ENCODE data around the gene CACNA1B. TPM values are rescaled to one million over a fixed set of nuclear protein-coding genes. Genes with fewer than 3 reads are reported as not detected.
"Not testable (repeated sequence)": the region's sequence is repeated elsewhere in the genome, so short reads cannot be mapped to it uniquely, and the experiment has no call there.

CACNA1B gene
- total RNA-seq, 2 donors from 2014 or later = 3.6 to 7.9 TPM

GRCh38 chr9:138147556-138147955 lies 270.0 kb downstream of the CACNA1B start:
- H3K4me3 Mint-ChIP-seq = peak overlapping the region; percentile 42
- not testable (repeated sequence) for H3K4me1 ChIP-seq (ENCODE audit: control insufficient read depth, insufficient read depth, low read length); H3K9ac ChIP-seq (ENCODE audit: extremely low read depth, low read length, poor library complexity, severe bottlenecking); H3K9me3 ChIP-seq (ENCODE audit: control insufficient read depth, low read length); H3K36me3 Mint-ChIP-seq (ENCODE audit: low read depth); H3K27ac ChIP-seq (ENCODE audit: low read depth, low read length); H3K4me3 ChIP-seq (ENCODE audit: low read length); H3K27ac Mint-ChIP-seq; H3K36me3 ChIP-seq (ENCODE audit: control insufficient read depth, insufficient read depth, low read length); H3K27me3 ChIP-seq (ENCODE audit: control insufficient read depth, insufficient read depth, low read length, poor library complexity, severe bottlenecking); H3K4me1 Mint-ChIP-seq
- DNase-seq = peak; percentile 76
- peaks cover 17% of the 10 kb centered on the region for H3K9me3 Mint-ChIP-seq
- peaks cover 18% of the 10 kb centered on the region for H3K27me3 Mint-ChIP-seq (ENCODE audit: insufficient read depth)
- WGBS, 2 experiments (ENCODE audit: insufficient coverage in 1 of 2, insufficient read length in 1 of 2) = no CpG with 5 or more reads among the region's 34 CpGs
- peak; percentile 69 for TF ChIP-seq CTCF (conservative IDR thresholded peaks at IDR 0.05)

- H3K4me1 ChIP-seq (ENCODE audit: control insufficient read depth, insufficient read depth, low read length); H3K27ac ChIP-seq (ENCODE audit: low read depth, low read length); H3K4me1 Mint-ChIP-seq; H3K4me3 ChIP-seq (ENCODE audit: low read length); H3K36me3 Mint-ChIP-seq (ENCODE audit: low read depth); H3K36me3 ChIP-seq (ENCODE audit: control insufficient read depth, insufficient read depth, low read length); H3K9ac ChIP-seq (ENCODE audit: extremely low read depth, low read length, poor library complexity, severe bottlenecking); H3K9me3 ChIP-seq (ENCODE audit: control insufficient read depth, low read length); H3K27me3 ChIP-seq (ENCODE audit: control insufficient read depth, insufficient read depth, low read length, poor library complexity, severe bottlenecking): not testable (repeated sequence)
- Mint-ChIP-seq H3K4me3 (peak overlapping the region; percentile 91), H3K27ac (peak overlapping the region; percentile 93), H3K9me3 (peaks cover 22% of the 10 kb centered on the region), H3K27me3 (ENCODE audit: insufficient read depth) (peaks cover 15% of the 10 kb centered on the region)
- TF ChIP-seq CTCF (conservative IDR thresholded peaks at IDR 0.05) = peak; percentile 75
- DNase-seq = peak; percentile 77
- 73 to 94% methylated on average over 42 to 75 of the region's 81 CpGs for WGBS, 2 experiments (ENCODE audit: insufficient coverage in 1 of 2, insufficient read length in 1 of 2)
Measured at GRCh38 chr9:138149672-138150656, 272.4 kb downstream of the CACNA1B start.

DNA sequence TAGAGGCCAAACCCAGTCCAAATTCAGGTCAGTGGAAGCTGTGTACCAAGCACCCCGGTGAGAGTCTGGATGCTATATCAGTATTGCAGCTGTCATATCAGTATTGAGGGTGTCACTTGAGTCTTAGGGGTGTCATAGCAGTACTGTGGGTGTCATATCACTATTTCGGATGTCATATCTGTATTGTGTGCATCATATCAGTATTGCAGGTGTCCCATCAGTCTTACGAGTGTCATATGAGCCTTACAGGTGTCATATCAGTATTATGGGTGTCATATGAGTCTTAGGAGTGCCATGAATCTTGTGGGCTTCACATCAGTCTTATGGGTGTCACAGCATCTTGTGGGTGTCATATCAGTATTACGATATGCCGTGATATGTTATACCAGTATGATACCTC lies 278.2 kb downstream of the CACNA1B start:
- Mint-ChIP-seq H3K9me3 (peaks cover 30% of the 10 kb centered on the region), H3K36me3 (ENCODE audit: low read depth) (peaks cover 11% of the 10 kb centered on the region)
- not testable (repeated sequence) for H3K27me3 ChIP-seq (ENCODE audit: control insufficient read depth, insufficient read depth, low read length, poor library complexity, severe bottlenecking); H3K9ac ChIP-seq (ENCODE audit: extremely low read depth, low read length, poor library complexity, severe bottlenecking); H3K4me1 ChIP-seq (ENCODE audit: control insufficient read depth, insufficient read depth, low read length); H3K27ac ChIP-seq (ENCODE audit: low read depth, low read length); H3K9me3 ChIP-seq (ENCODE audit: control insufficient read depth, low read length); H3K27ac Mint-ChIP-seq; H3K4me1 Mint-ChIP-seq; H3K4me3 ChIP-seq (ENCODE audit: low read length); H3K27me3 Mint-ChIP-seq (ENCODE audit: insufficient read depth); H3K36me3 ChIP-seq (ENCODE audit: control insufficient read depth, insufficient read depth, low read length); H3K4me3 Mint-ChIP-seq; DNase-seq
- WGBS, 2 experiments (ENCODE audit: insufficient coverage in 1 of 2, insufficient read length in 1 of 2) = 70 to 91% methylated on average over 3 to 5 of the region's 5 CpGs

DNA sequence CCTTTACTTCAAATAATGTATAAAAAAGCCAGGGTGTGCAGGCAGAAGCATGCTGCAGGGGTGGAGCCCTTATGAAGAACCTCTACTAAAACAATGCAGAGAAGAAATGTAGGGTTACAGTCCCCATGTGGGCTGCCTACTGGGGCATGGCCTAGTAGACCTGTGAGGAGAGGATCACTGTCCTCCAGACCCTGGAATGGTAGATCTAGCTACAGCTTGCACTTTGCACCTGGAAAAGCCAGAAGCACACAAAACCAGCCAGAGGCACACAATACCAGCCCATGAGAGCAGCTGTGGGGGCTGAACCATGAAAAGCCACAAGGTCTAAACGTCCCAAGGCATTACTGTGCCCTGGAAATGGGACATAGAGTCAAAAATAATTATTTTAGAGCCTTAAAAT lies 289.2 kb downstream of the CACNA1B start:
- H3K36me3 ChIP-seq (ENCODE audit: control insufficient read depth, insufficient read depth, low read length); H3K9ac ChIP-seq (ENCODE audit: extremely low read depth, low read length, poor library complexity, severe bottlenecking); DNase-seq; H3K27me3 Mint-ChIP-seq (ENCODE audit: insufficient read depth); H3K27ac Mint-ChIP-seq; H3K4me1 Mint-ChIP-seq; H3K27me3 ChIP-seq (ENCODE audit: control insufficient read depth, insufficient read depth, low read length, poor library complexity, severe bottlenecking); H3K4me3 ChIP-seq (ENCODE audit: low read length); H3K4me3 Mint-ChIP-seq; H3K36me3 Mint-ChIP-seq (ENCODE audit: low read depth); H3K9me3 ChIP-seq (ENCODE audit: control insufficient read depth, low read length); H3K27ac ChIP-seq (ENCODE audit: low read depth, low read length); H3K4me1 ChIP-seq (ENCODE audit: control insufficient read depth, insufficient read depth, low read length): not testable (repeated sequence)
- H3K9me3 Mint-ChIP-seq = peaks cover 40% of the 10 kb centered on the region
- 11% methylated on average over 1 of the region's 1 CpG; no CpG with 5 or more reads in 1 of the 2 experiments for WGBS, 2 experiments (ENCODE audit: insufficient coverage in 1 of 2, insufficient read length in 1 of 2)

Small RNA genes within 50 kb of the gene (microRNA-seq; reads per million reads assigned to microRNA genes)
- gene MIR602 (ENCODE audit: borderline microRNAs expressed) = not detected

Measured in endodermal cell (in vitro differentiated cells).